GM06990 (cell line): ENCODE measurements around the gene ABCG2.

Experiments
- DNase-seq: peaks from one replicate; pipeline ENCODE4 v3.0.0-alpha.2; 2011; ENCODE audit not compliant: insufficient read length; ENCODE audit errors: extremely low read depth
- H3K27me3 ChIP-seq: replicated peaks from 2 replicates; pipeline ENCODE4 v1.6.0; 2011; ENCODE audit warnings: low read length; ENCODE audit not compliant: control insufficient read depth, insufficient read depth
- H3K36me3 ChIP-seq: 2 replicates; pipeline ENCODE4 v1.5.1; 2011; ENCODE audit warnings: low read length; ENCODE audit not compliant: control insufficient read depth, insufficient read depth
- H3K4me3 ChIP-seq: replicated peaks from 2 replicates; pipeline ENCODE4 v1.5.1; 2011; ENCODE audit warnings: low read depth, mild to moderate bottlenecking, control low read depth, low read length
- CTCF ChIP-seq: IDR thresholded peaks from 2 replicates; pipeline ENCODE4 v1.5.1; 2011; ENCODE audit warnings: low read length, control low read depth, mild to moderate bottlenecking, inconsistent platforms; ENCODE audit not compliant: insufficient read depth, poor library complexity, severe bottlenecking

Gene ABCG2

GRCh38 chr4:88179261-88179660, 20.8 kb upstream of the ABCG2 start:
- no peak overlapping the region for H3K4me3 ChIP-seq
- DNase-seq, result no peak
- no peak for TF ChIP-seq CTCF
- no peaks in the 10 kb centered on the region for H3K36me3 ChIP-seq
- H3K27me3 ChIP-seq, result no peaks in the 10 kb centered on the region

- Histone ChIP-seq H3K4me3 (no peak overlapping the region), H3K27me3 (no peaks in the 10 kb centered on the region), H3K36me3 (no peaks in the 10 kb centered on the region)
- DNase-seq, result no peak
- no peak for TF ChIP-seq CTCF
Observed at GRCh38 chr4:88178626-88179231, 20.3 kb upstream of the ABCG2 start.

- no peaks in the 10 kb centered on the region for H3K27me3 ChIP-seq
- H3K4me3 ChIP-seq, result no peak overlapping the region
- TF ChIP-seq CTCF, result no peak
- no peak for DNase-seq
- no peaks in the 10 kb centered on the region for H3K36me3 ChIP-seq
Observed at GRCh38 chr4:88177983-88178625, 19.7 kb upstream of the ABCG2 start.

GRCh38 chr4:88172987-88173386, 14.5 kb upstream of the ABCG2 start:
- no peak for DNase-seq
- no peak overlapping the region for H3K4me3 ChIP-seq
- H3K27me3 ChIP-seq, result no peaks in the 10 kb centered on the region
- no peak for TF ChIP-seq CTCF
- H3K36me3 ChIP-seq, result no peaks in the 10 kb centered on the region

GRCh38 chr4:88171206-88171605, 12.8 kb upstream of the ABCG2 start:
- no peaks in the 10 kb centered on the region for H3K36me3 ChIP-seq
- H3K4me3 ChIP-seq, result no peak overlapping the region
- TF ChIP-seq CTCF, result no peak
- H3K27me3 ChIP-seq, result no peaks in the 10 kb centered on the region
- DNase-seq, result no peak
